Activated T-helper 1 cell treated with anti-CD3 and anti-CD28 coated beads, Interleukin-12 subunit alpha, Interleukin-12 subunit beta, Interleukin-2, Interleukin-4 antibody, amounts not matched to agents 30 ng/mL and 10 ng/mL and 1 ng/mL, durations not matched to agents 14 hours and 24 hours and 36 hours (primary cell): ENCODE data around the gene DBH. TPM values are rescaled to one million over a fixed set of nuclear protein-coding genes. Genes with fewer than 3 reads are reported as not detected.
A peak's percentile ranks its signal among the peaks of the same experiment; 100 is the strongest.

ENCODE experiments used
- DNase-seq: peaks from one replicate; pipeline ENCODE4 v3.0.0; 2021; ENCODE audit warnings: low spot score
- H3K27ac Mint-ChIP-seq: one replicate; pipeline ENCODE4 v1.8.0; 2021; ENCODE audit warnings: mild to moderate bottlenecking, mixed read lengths
- H3K27me3 Mint-ChIP-seq: one replicate; pipeline ENCODE4 v1.8.0; 2022; ENCODE audit warnings: mild to moderate bottlenecking, moderate library complexity, mixed read lengths; ENCODE audit not compliant: insufficient read depth
- H3K36me3 Mint-ChIP-seq: one replicate; pipeline ENCODE4 v1.8.0; 2021; ENCODE audit warnings: low read depth, mixed read lengths
- H3K4me1 Mint-ChIP-seq: one replicate; pipeline ENCODE4 v1.8.0; 2021; ENCODE audit warnings: low read depth, mixed read lengths
- H3K4me3 Mint-ChIP-seq: one replicate; pipeline ENCODE4 v1.8.0; 2021; ENCODE audit warnings: mild to moderate bottlenecking, moderate library complexity, mixed read lengths
- H3K9me3 Mint-ChIP-seq: one replicate; pipeline ENCODE4 v1.8.0; 2021; ENCODE audit warnings: mixed read lengths
- intact Hi-C: fragments of 100-400 bp; cut with micrococcal nuclease; formaldehyde crosslinking; loops from one replicate; pipeline ENCODE4 v1.15.1; 2024
- total RNA-seq: library from RNA; stranded (reverse); gene quantifications from 2 replicates; pipeline ENCODE4 v1.2.3, GENCODE V29; 2022

The DBH gene
- total RNA-seq: not detected in 2 replicates

GRCh38 chr9:133635533-133636531 lies at the start of gene DBH:
Gene DBH, plus strand, starts transcription at chr9:133636363. Its CDS starts 9 bp downstream, at chr9:133636372.
- no peak for DNase-seq
- Mint-ChIP-seq H3K4me3 (no peak within 1 kb of the TSS), H3K27me3 (peaks cover 2% of the 10 kb centered on the region), H3K4me1 (no peaks in the 10 kb centered on the region), H3K27ac (no peak within 1 kb of the TSS), H3K36me3 (no peaks in the 10 kb centered on the region), H3K9me3 (no peaks in the 10 kb centered on the region)
- intact Hi-C loops: no loop called here

GRCh38 chr9:133587051-133587450 lies 49.1 kb upstream of the DBH start:
- no peak overlapping the region for H3K4me3 Mint-ChIP-seq
- intact Hi-C loops: loop anchor here (5.0 kb wide), 1 partner anchor 155 kb away; no protein-coding TSS in a partner anchor
- H3K27me3 Mint-ChIP-seq: peaks cover 19% of the 10 kb centered on the region
- H3K27ac Mint-ChIP-seq: no peak overlapping the region
- no peak for DNase-seq
- peaks cover 7% of the 10 kb centered on the region for H3K9me3 Mint-ChIP-seq
- no peaks in the 10 kb centered on the region for H3K4me1 Mint-ChIP-seq
- no peaks in the 10 kb centered on the region for H3K36me3 Mint-ChIP-seq

GRCh38 chr9:133587466-133587865 lies 48.7 kb upstream of the DBH start:
- Mint-ChIP-seq H3K27me3 (peaks cover 19% of the 10 kb centered on the region), H3K4me3 (no peak overlapping the region), H3K9me3 (peaks cover 7% of the 10 kb centered on the region), H3K4me1 (no peaks in the 10 kb centered on the region), H3K36me3 (no peaks in the 10 kb centered on the region), H3K27ac (no peak overlapping the region)
- DNase-seq: no peak
- intact Hi-C loops: loop anchor here (5.0 kb wide), 1 partner anchor 155 kb away; no protein-coding TSS in a partner anchor

GRCh38 chr9:133589454-133590227 lies 46.5 kb upstream of the DBH start:
- Mint-ChIP-seq H3K27ac (no peak overlapping the region), H3K27me3 (peaks cover 14% of the 10 kb centered on the region), H3K9me3 (peaks cover 7% of the 10 kb centered on the region), H3K4me1 (no peaks in the 10 kb centered on the region), H3K4me3 (no peak overlapping the region), H3K36me3 (no peaks in the 10 kb centered on the region)
- peak; percentile 14 for DNase-seq
- intact Hi-C loops: loop anchor here (1.0 to 5.0 kb wide), 2 partner anchors 137 to 153 kb away; no protein-coding TSS in a partner anchor

- peaks cover 7% of the 10 kb centered on the region for H3K9me3 Mint-ChIP-seq
- intact Hi-C loops: no loop called here
- no peak for DNase-seq
- H3K36me3 Mint-ChIP-seq: no peaks in the 10 kb centered on the region
- H3K4me1 Mint-ChIP-seq: no peaks in the 10 kb centered on the region
- no peak overlapping the region for H3K4me3 Mint-ChIP-seq
- no peak overlapping the region for H3K27ac Mint-ChIP-seq
- H3K27me3 Mint-ChIP-seq: peaks cover 6% of the 10 kb centered on the region
Observed at GRCh38 chr9:133590231-133590855, 45.8 kb upstream of the DBH start.

GRCh38 chr9:133591116-133591910 lies 44.9 kb upstream of the DBH start:
- Mint-ChIP-seq H3K4me1 (no peaks in the 10 kb centered on the region), H3K9me3 (peaks cover 7% of the 10 kb centered on the region), H3K27ac (no peak overlapping the region), H3K36me3 (no peaks in the 10 kb centered on the region), H3K4me3 (no peak overlapping the region), H3K27me3 (peaks cover 1% of the 10 kb centered on the region)
- intact Hi-C loops: no loop called here
- no peak for DNase-seq

- no peak for DNase-seq
- Mint-ChIP-seq H3K4me1 (no peaks in the 10 kb centered on the region), H3K36me3 (no peaks in the 10 kb centered on the region), H3K9me3 (peaks cover 9% of the 10 kb centered on the region), H3K27me3 (no peaks in the 10 kb centered on the region), H3K27ac (no peak overlapping the region), H3K4me3 (no peak overlapping the region)
- intact Hi-C loops: no loop called here
Observed at GRCh38 chr9:133591985-133592384, 44.2 kb upstream of the DBH start.

- Mint-ChIP-seq H3K27me3 (no peaks in the 10 kb centered on the region), H3K4me3 (no peak overlapping the region), H3K4me1 (no peaks in the 10 kb centered on the region), H3K9me3 (peaks cover 18% of the 10 kb centered on the region), H3K36me3 (no peaks in the 10 kb centered on the region), H3K27ac (no peak overlapping the region)
- intact Hi-C loops: loop anchor here (1.0 kb wide), 1 partner anchor 133 kb away; no protein-coding TSS in a partner anchor
- DNase-seq: no peak
Observed at GRCh38 chr9:133592731-133593409, 43.3 kb upstream of the DBH start.

GRCh38 chr9:133593587-133594253 lies 42.4 kb upstream of the DBH start:
- Mint-ChIP-seq H3K27ac (no peak overlapping the region), H3K4me3 (no peak overlapping the region), H3K4me1 (no peaks in the 10 kb centered on the region), H3K36me3 (no peaks in the 10 kb centered on the region), H3K27me3 (no peaks in the 10 kb centered on the region), H3K9me3 (peaks cover 14% of the 10 kb centered on the region)
- intact Hi-C loops: loop anchor here (1.0 kb wide), 1 partner anchor 133 kb away; no protein-coding TSS in a partner anchor
- no peak for DNase-seq

GRCh38 chr9:133594310-133594709 lies 41.9 kb upstream of the DBH start:
- Mint-ChIP-seq H3K27ac (no peak overlapping the region), H3K36me3 (no peaks in the 10 kb centered on the region), H3K27me3 (no peaks in the 10 kb centered on the region), H3K9me3 (peaks cover 14% of the 10 kb centered on the region), H3K4me3 (no peak overlapping the region), H3K4me1 (no peaks in the 10 kb centered on the region)
- no peak for DNase-seq
- intact Hi-C loops: no loop called here

- no peaks in the 10 kb centered on the region for H3K36me3 Mint-ChIP-seq
- intact Hi-C loops: no loop called here
Observed at GRCh38 chr9:133595910-133596309, 40.3 kb upstream of the DBH start.

More at GRCh38 chr9:133595910-133596309, 40.3 kb upstream of the DBH start:
- peaks cover 14% of the 10 kb centered on the region for H3K9me3 Mint-ChIP-seq
- H3K4me3 Mint-ChIP-seq: no peak overlapping the region
- H3K27me3 Mint-ChIP-seq: no peaks in the 10 kb centered on the region
- no peak overlapping the region for H3K27ac Mint-ChIP-seq
- no peak for DNase-seq
- H3K4me1 Mint-ChIP-seq: no peaks in the 10 kb centered on the region
